ENCODE measurements around the gene BDH2. TPM values are rescaled to one million over a fixed set of nuclear protein-coding genes. Genes with fewer than 3 reads are reported as not detected.

The BDH2 gene
- 52.1 and 59.4 TPM in 2 replicates for total RNA-seq

DNA sequence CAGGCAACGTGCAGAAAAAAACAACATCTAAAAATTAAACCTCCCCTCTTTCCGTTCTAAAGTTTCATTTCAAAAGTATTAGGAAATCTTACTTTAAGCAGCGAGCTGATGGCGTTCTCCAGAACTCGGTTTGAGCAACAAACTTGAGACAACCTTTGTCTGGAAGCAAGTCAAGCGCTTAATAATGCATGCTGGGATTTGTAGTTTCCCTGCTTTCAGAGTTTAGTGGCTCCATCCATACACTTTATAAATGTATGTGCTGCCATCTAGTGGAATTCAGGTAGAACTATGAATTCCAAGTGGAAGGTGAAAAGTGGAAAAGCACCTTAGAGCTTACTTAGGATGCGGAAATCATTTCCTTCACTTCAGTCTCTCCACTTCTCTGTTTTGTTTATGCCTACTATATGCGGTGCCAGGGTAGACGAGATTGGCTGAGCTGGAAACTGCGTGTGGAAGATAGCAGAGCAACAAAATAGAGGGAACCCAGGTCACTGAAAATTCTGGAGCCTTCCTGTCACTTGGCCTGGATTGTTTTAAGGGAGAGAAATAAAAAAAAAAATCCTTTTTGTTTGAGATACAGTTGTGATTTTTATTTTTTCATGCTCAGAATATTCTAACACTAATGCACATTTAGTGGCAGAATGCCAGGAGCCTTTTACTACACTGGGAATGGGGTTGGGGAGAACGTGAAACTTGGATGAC lies at the start of gene BDH2:
TSS of gene BDH2 (minus strand) at position 144 of the 702 bp plus-strand sequence. CDS start 3,580 bp downstream, outside the sequence.

DNA sequence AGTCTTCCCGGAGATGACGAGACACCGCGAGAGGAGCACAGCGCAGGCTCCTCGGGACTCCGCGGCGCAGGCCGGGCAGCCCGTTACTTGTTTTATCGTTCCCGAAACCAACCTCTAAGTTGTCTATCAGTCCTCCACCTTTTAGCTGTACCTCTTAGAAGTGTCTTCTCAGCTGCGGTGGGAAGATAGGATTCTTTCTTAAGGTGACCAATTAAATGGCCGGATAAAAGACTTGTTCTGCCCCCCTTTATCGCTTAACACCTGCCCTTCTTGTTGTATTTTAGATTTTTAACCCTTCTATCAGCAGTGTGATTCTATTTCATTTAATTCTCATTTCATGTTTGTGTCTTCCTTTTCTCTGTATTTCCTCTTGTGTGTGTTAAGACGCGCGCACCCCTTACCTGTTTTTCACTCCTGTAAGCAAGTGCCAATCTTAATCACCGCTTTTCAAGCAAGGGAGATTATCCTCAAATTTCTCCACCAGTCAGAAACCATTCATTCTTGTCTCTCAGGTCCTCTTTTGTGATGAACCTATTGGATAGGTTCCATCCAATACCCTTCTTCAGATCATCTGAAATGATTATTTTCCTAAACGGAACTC lies 22.8 kb downstream of the BDH2 start, which contains the start of gene SLC9B2:
TSS of gene SLC9B2 (minus strand) at position 15 of the 601 bp plus-strand sequence. CDS start 9,211 bp downstream, outside the sequence.

Other genes starting within 250 kb of the BDH2 start
- gene CISD2, start 230.8 kb downstream of the BDH2 start, total RNA-seq: 23.9 and 24.5 TPM in 2 replicates
- 0.29 TPM in 1 of 2 replicates, not detected in the other for gene SLC9B1, start 80.1 kb downstream of the BDH2 start, total RNA-seq
- gene SLC9B2, start 23.1 kb downstream of the BDH2 start, total RNA-seq: 11.5 and 17.0 TPM in 2 replicates
- 12.6 and 14.4 TPM in 2 replicates for gene CENPE, start 98.5 kb upstream of the BDH2 start, total RNA-seq